Activated B cell treated with CpG ODN at 0.5 μM for 24 hours (primary cell): ENCODE results near the gene CSN1S1. TPM values are rescaled to one million over a fixed set of nuclear protein-coding genes. Genes with fewer than 3 reads are reported as not detected.

Experiments
- ATAC-seq: fragments of 200-7000 bp; cut with Tn5 transposase; one replicate; pipeline ENCODE4 v1.10.0; 2021; ENCODE audit warnings: low read depth, mild to moderate bottlenecking, moderate library complexity
- CTCF ChIA-PET: fragments of 350-600 bp; sonication (Branson Sonifier 250); formaldehyde crosslinking; loops from one replicate; lab custom pipeline; 2021; ENCODE audit warnings: antibody characterized with exemption; lab: Charles Lee
- POLR2A ChIA-PET: fragments of 350-600 bp; sonication (Branson Sonifier 250); formaldehyde crosslinking; loops from one replicate; lab custom pipeline; 2021; ENCODE audit warnings: antibody characterized with exemption; lab: Charles Lee
- DNase-seq: peaks from one replicate; pipeline ENCODE4 v3.0.0; 2022
- H3K27ac Mint-ChIP-seq: one replicate; pipeline ENCODE4 v1.8.0; 2020; ENCODE audit warnings: mixed read lengths
- H3K27me3 Mint-ChIP-seq: one replicate; pipeline ENCODE4 v1.8.0; 2021; ENCODE audit warnings: mixed read lengths
- H3K36me3 Mint-ChIP-seq: one replicate; pipeline ENCODE4 v1.8.0; 2021; ENCODE audit warnings: low read depth, mixed read lengths
- H3K4me1 Mint-ChIP-seq: one replicate; pipeline ENCODE4 v1.8.0; 2021; ENCODE audit warnings: mixed read lengths
- H3K4me3 Mint-ChIP-seq: one replicate; pipeline ENCODE4 v1.8.0; 2020; ENCODE audit warnings: mild to moderate bottlenecking, mixed read lengths
- H3K9me3 Mint-ChIP-seq: one replicate; pipeline ENCODE4 v1.8.0; 2020; ENCODE audit warnings: mixed read lengths
- intact Hi-C: fragments of 100-400 bp; cut with micrococcal nuclease; formaldehyde crosslinking; loops from one replicate; pipeline ENCODE4 v1.15.1; 2024
- total RNA-seq: library from RNA; stranded (reverse); gene quantifications from 2 replicates; pipeline ENCODE4 v1.2.3, GENCODE V29; 2022
- TF ChIP-seq, protein P1 (sequence below): fragments of 200-600 bp; IDR thresholded peaks from one replicate; pipeline ENCODE4 v1.8.0; 2022; ENCODE audit warnings: antibody characterized with exemption, mild to moderate bottlenecking

CSN1S1 gene
- total RNA-seq, 1 donor from 2014 or later = not detected

DNA sequence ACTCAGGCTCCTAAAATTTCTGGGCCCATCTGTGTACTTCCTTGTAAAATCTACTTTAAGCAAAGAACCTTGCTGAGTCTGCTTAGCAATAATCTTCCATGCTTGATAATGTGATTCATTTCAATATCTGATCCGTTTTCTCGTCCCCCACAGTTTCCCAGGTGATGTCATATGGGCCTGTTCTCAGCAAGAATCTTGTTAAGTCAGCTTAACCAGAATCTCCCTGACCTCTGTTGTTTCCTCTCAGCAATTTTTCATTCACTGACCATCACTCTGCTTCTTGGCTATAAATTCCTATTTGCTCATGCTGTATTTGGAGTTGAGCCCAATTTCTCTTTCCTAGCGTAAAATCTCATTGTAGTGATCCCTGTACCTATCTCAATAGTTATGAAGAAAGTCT lies 20.7 kb downstream of the CSN1S1 start:
- Mint-ChIP-seq H3K27me3 (no peaks in the 10 kb centered on the region), H3K36me3 (no peaks in the 10 kb centered on the region), H3K4me3 (no peak overlapping the region), H3K9me3 (peaks cover 5% of the 10 kb centered on the region), H3K4me1 (no peaks in the 10 kb centered on the region), H3K27ac (no peak overlapping the region)
- ChIA-PET CTCF (no interaction called here), POLR2A (no interaction called here)
- TF ChIP-seq, protein P1, sequence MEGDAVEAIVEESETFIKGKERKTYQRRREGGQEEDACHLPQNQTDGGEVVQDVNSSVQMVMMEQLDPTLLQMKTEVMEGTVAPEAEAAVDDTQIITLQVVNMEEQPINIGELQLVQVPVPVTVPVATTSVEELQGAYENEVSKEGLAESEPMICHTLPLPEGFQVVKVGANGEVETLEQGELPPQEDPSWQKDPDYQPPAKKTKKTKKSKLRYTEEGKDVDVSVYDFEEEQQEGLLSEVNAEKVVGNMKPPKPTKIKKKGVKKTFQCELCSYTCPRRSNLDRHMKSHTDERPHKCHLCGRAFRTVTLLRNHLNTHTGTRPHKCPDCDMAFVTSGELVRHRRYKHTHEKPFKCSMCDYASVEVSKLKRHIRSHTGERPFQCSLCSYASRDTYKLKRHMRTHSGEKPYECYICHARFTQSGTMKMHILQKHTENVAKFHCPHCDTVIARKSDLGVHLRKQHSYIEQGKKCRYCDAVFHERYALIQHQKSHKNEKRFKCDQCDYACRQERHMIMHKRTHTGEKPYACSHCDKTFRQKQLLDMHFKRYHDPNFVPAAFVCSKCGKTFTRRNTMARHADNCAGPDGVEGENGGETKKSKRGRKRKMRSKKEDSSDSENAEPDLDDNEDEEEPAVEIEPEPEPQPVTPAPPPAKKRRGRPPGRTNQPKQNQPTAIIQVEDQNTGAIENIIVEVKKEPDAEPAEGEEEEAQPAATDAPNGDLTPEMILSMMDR = no peak
- no peak for DNase-seq
- intact Hi-C loops = no loop called here
- no peak for ATAC-seq

DNA sequence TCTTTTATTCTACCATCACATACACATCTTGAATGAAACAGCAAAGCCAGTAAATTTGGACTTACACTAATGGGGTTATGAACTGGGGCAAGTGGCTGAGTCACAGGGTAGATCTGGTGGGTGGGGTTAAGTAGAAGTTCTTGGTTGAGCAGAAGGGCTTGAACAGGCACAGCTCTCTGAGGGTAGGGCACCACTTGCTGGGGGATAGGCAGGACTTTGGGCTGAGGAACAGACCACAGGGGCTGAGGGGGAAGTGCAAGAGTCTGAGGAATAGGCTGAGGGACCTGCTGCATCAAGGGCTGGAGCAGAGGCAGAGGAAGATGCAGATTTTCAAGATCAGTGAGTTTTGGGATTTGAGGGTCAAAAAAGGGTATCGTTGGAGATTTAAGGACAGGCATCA lies 26.3 kb downstream of the CSN1S1 start:
- ChIA-PET CTCF (no interaction called here), POLR2A (no interaction called here)
- Mint-ChIP-seq H3K4me3 (no peak overlapping the region), H3K4me1 (no peaks in the 10 kb centered on the region), H3K27me3 (no peaks in the 10 kb centered on the region), H3K27ac (no peak overlapping the region), H3K36me3 (no peaks in the 10 kb centered on the region), H3K9me3 (no peaks in the 10 kb centered on the region)
- TF ChIP-seq, protein P1 = no peak
- DNase-seq = no peak
- ATAC-seq = no peak
- intact Hi-C loops = no loop called here

DNA sequence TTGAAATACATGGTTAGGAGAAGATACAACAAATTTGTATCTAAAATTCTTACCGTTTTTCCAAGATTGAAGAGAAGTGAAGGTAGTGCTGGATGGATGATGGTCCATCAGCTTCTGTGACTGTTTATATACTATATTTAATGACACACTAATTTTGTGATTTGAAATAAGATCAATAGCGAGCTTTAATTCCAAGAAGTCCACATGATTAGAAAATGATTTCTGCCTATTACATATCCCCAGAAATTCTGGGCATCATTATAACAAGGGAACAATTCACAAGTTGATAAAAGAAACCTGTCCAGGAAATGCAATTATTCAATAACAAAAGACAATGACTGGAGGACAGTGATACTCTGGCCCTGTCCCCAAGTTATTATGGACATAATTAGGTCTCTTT lies 34.8 kb downstream of the CSN1S1 start, which contains the start of gene CSN2:
Gene CSN2 (minus strand): TSS at position 101 of the 400 bp plus-strand sequence. CDS start 4,733 bp downstream, outside the sequence.
- DNase-seq (no peak), ATAC-seq (no peak)
- no peaks in the 10 kb centered on the region for H3K27me3 Mint-ChIP-seq
- H3K4me1 Mint-ChIP-seq = no peaks in the 10 kb centered on the region
- CTCF ChIA-PET = no interaction called here
- TF ChIP-seq, protein P1 = no peak
- H3K4me3 Mint-ChIP-seq = no peak within 1 kb of the TSS
- POLR2A ChIA-PET = no interaction called here
- H3K36me3 Mint-ChIP-seq = no peaks in the 10 kb centered on the region
- intact Hi-C loops = no loop called here
- no peak within 1 kb of the TSS for H3K27ac Mint-ChIP-seq
- H3K9me3 Mint-ChIP-seq = peaks cover 2% of the 10 kb centered on the region

DNA sequence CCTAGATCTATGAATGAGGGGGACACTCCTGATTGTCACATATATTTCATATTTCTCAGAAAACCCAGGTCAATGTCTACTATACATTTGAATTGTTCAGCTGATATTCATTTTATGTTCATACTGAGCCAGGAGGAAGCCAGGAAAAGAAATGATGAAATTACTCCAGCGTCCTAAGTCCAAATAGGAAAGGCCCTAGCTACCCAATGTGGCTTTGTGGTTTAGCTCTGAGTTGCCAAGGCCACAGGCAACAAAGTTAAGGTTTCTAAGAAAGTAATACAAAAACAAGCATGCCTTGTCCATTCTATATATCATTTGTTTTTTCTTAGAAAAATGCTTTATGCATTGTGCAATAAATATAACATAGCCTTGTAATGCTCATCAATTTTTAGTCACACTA lies 39.2 kb downstream of the CSN1S1 start:
- H3K27me3 Mint-ChIP-seq = no peaks in the 10 kb centered on the region
- no peaks in the 10 kb centered on the region for H3K9me3 Mint-ChIP-seq
- TF ChIP-seq, protein P1 = no peak
- H3K4me3 Mint-ChIP-seq = no peak overlapping the region
- POLR2A ChIA-PET = no interaction called here
- intact Hi-C loops = no loop called here
- ATAC-seq (no peak), DNase-seq (no peak)
- H3K4me1 Mint-ChIP-seq = no peaks in the 10 kb centered on the region
- CTCF ChIA-PET = no interaction called here
- H3K27ac Mint-ChIP-seq = no peak overlapping the region
- no peaks in the 10 kb centered on the region for H3K36me3 Mint-ChIP-seq

DNA sequence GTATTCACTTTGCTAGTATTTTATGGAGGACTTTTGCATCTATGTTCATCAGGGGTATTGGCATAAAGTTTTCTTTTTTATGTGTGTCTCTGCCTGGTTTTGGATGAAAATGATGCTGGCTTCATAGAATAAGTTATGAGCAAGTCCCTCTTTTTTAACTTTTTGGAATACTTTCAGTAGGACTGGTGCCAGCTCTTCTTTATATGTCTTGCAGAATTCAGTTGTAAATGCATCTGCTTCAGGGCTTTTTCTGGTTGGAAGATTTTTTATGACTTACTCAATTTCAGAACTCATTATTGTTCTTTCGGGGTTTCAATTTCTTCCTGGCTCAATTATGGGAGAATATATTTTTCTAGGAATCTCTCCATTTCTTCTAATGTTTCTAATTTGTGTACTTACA lies 43.8 kb downstream of the CSN1S1 start:
- H3K36me3 Mint-ChIP-seq = no peaks in the 10 kb centered on the region
- H3K9me3 Mint-ChIP-seq = no peaks in the 10 kb centered on the region
- ChIA-PET CTCF (no interaction called here), POLR2A (no interaction called here)
- H3K4me1 Mint-ChIP-seq = no peaks in the 10 kb centered on the region
- no peak overlapping the region for H3K27ac Mint-ChIP-seq
- no peaks in the 10 kb centered on the region for H3K27me3 Mint-ChIP-seq
- intact Hi-C loops = no loop called here
- DNase-seq (no peak), ATAC-seq (no peak)
- TF ChIP-seq, protein P1 = no peak
- H3K4me3 Mint-ChIP-seq = no peak overlapping the region
